Body of pancreas (tissue), 4 donors: Measurements from ENCODE around the gene LCAT. TPM values are rescaled to one million over a fixed set of nuclear protein-coding genes. Genes with fewer than 3 reads are reported as not detected.

ENCODE experiments used
- ATAC-seq: fragments of 150-250 bp; one replicate; pipeline ENCODE4 v1.9.1; 2016
- DNase-seq, 4 donors: peaks; one replicate each; pipeline ENCODE4 v3.0.0-alpha.2; 2019
- H3K27ac ChIP-seq, 4 donors: fragments of 200-600 bp; sonication (generic); 1 replicate in 3 of 4; 2 replicates in 1 of 4; pipeline versions ENCODE4 v1.5.1 to v1.6.1; 2016 to 2019; ENCODE audit warnings: mild to moderate bottlenecking in 1 of 4, mixed read lengths in 1 of 4, moderate library complexity in 1 of 4
- H3K27me3 ChIP-seq, 2 donors: fragments of 200-600 bp; sonication (generic); one replicate each; pipeline ENCODE4 v1.6.0; 2016; ENCODE audit warnings: mild to moderate bottlenecking in 1 of 2
- H3K36me3 ChIP-seq, 2 donors: fragments of 200-600 bp; sonication (generic); replicated peaks in 1 of 2; 2 replicates each; pipeline ENCODE4 v1.5.1; 2016; ENCODE audit warnings: low read depth in 2 of 2; ENCODE audit not compliant: insufficient read depth in 1 of 2
- H3K4me1 ChIP-seq: fragments of 200-600 bp; sonication (generic); one replicate; pipeline ENCODE4 v1.6.0; 2016
- H3K4me3 ChIP-seq, 2 donors: fragments of 200-600 bp; sonication (generic); 1 replicate in 1 of 2; 2 replicates in 1 of 2; pipeline ENCODE4 v1.5.1; 2016 to 2019
- H3K9me3 ChIP-seq, 3 donors: fragments of 200-600 bp; sonication (generic); 1 replicate in 2 of 3; 2 replicates in 1 of 3; pipeline ENCODE4 v1.5.1; 2016
- CTCF ChIP-seq, 7 experiments: fragments of 450-650 bp in 4 of 7; fragments of 200-600 bp in 3 of 7; sonication (generic) in 3 of 7; IDR thresholded peaks; one replicate each; pipeline ENCODE4 v1.5.1; 2016 to 2019; ENCODE audit warnings: antibody characterized with exemption in 7 of 7
- POLR2A ChIP-seq, 3 donors: fragments of 450-650 bp; IDR thresholded peaks; one replicate each; pipeline ENCODE4 v1.6.1; 2016; ENCODE audit warnings: antibody characterized with exemption in 3 of 3, mild to moderate bottlenecking in 2 of 3
- WGBS, 2 donors: methylation state at CpG; one replicate each; pipeline ENCODE4 v1.1.5; 2017; 5-methylcytosine and 5-hydroxymethylcytosine counted together
- intact Hi-C: fragments of 100-400 bp; cut with DNase I; formaldehyde crosslinking; loops from one replicate; pipeline ENCODE4 v1.15.1; 2023
- total RNA-seq, 2 donors: library from RNA; depleted of rRNA; stranded (reverse); fragments of >200 nt; gene quantifications; one replicate each; pipeline ENCODE4 v1.1.0, GENCODE V29; 2016

Gene LCAT
- total RNA-seq, 2 donors from 2014 or later, result 7.5 to 17.8 TPM

DNA sequence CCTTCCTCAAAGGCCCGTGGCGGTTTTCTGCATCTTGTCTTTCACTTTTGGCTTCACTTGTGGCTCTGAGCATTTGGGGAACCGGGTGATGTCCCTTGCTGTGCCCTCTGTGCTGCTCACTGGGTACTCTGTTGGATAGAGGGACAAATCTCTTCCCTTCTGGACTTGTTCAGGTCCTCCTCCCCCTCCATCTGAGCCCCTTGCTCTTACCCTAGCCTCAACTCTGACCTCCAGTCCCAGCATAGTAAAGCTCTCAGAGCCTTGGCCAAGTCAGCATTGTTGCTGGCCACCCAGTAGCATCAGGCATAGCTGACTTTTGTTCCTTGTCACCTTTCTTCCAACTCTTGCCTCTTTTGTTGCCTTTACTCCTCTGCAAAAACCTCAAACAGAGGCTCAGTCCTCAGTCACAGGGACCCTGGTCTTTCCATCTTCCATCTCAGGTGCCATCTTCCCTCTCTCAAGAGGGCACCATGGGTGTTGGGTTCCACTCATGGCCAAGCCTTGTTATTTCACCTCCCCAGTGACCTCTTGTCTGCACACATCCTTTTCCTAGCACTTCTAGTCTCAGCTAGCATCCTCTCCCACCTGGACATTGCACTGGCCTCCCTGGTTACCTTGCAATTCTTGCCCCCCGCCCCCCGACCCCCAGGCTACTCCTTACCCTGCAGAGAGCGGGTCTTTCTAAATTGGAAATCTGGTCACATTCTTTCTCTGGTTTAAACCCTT, 6.9 kb downstream of the LCAT start:
- WGBS, 2 donors, result 48% methylated on average over 6 of the region's 6 CpGs
- DNase-seq (peak in 2 of 4 donors; percentile 9 to 82), ATAC-seq (no peak)
- Histone ChIP-seq H3K4me3 (peak overlapping the region; percentile 72 to 87), H3K27ac (peak overlapping the region; percentile 81 to 97 (median 88)), H3K27me3 (no peaks in the 10 kb centered on the region), H3K36me3 (no peaks in the 10 kb centered on the region), H3K4me1 (peaks cover 53% of the 10 kb centered on the region), H3K9me3 (no peaks in the 10 kb centered on the region)
- TF ChIP-seq POLR2A (IDR thresholded peaks at IDR 0.05) (no peak), CTCF (IDR thresholded peaks at IDR 0.05) (no peak)
- intact Hi-C loops, result no loop called here

DNA sequence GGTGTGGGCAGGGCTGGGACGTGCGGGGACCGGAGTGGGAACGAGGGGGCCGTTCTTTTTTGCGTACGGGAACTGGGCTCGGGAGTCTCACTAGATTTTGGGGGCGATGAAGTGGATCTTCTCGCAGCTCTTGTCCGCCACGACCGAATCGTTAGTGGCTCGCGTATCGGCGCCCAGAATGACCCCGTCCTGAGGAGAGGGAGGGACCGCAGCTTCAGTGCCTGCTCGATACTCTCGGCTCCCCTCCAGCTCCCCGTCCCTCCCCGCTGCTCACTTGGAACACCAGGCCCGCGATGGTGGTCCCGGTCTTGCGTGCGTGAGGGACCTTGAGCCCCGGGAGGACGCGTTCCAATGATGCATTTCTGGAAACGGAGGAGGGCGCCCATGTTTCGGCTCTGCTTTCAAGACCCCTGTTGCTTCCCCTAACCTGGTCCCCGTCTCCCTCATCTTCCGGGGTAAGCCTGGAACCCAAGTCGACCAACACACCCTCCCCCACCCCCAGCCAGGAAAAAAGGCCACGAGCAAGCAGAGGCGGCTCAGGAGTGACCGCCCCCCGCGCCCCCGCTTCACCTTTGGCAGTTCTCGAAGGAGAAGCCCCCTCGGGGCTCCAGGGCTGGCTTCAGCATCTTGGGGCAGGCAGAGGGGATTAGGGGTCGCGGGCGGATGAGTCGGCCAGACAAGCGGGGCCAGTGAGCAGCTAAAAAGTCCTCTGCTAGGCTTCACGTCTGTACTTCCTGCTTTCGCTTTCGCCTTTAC, 7.6 kb downstream of the LCAT start, which contains the start of gene PSMB10:
Gene PSMB10 (minus strand): TSS at position 727 of the 756 bp plus-strand sequence. CDS start 101 bp downstream, at position 626.
- ATAC-seq, result peak; percentile 16
- no peaks in the 10 kb centered on the region for H3K27me3 ChIP-seq
- WGBS, 2 donors, result 0 to 1% methylated on average over 14 to 54 of the region's 54 CpGs
- peak within 1 kb of the TSS; percentile 72 to 87 for H3K4me3 ChIP-seq
- intact Hi-C loops, result no loop called here
- no peaks in the 10 kb centered on the region for H3K9me3 ChIP-seq
- H3K4me1 ChIP-seq, result peaks cover 60% of the 10 kb centered on the region
- H3K36me3 ChIP-seq, result no peaks in the 10 kb centered on the region
- H3K27ac ChIP-seq, result peak within 1 kb of the TSS; percentile 81 to 97 (median 88)
- TF ChIP-seq POLR2A (IDR thresholded peaks at IDR 0.05), result peak in 2 of 3 donors; percentile 57 to 68
- no peak for TF ChIP-seq CTCF (IDR thresholded peaks at IDR 0.05)
- DNase-seq, result peak in 3 of 4 donors; percentile 60 to 62 (median 60)

DNA sequence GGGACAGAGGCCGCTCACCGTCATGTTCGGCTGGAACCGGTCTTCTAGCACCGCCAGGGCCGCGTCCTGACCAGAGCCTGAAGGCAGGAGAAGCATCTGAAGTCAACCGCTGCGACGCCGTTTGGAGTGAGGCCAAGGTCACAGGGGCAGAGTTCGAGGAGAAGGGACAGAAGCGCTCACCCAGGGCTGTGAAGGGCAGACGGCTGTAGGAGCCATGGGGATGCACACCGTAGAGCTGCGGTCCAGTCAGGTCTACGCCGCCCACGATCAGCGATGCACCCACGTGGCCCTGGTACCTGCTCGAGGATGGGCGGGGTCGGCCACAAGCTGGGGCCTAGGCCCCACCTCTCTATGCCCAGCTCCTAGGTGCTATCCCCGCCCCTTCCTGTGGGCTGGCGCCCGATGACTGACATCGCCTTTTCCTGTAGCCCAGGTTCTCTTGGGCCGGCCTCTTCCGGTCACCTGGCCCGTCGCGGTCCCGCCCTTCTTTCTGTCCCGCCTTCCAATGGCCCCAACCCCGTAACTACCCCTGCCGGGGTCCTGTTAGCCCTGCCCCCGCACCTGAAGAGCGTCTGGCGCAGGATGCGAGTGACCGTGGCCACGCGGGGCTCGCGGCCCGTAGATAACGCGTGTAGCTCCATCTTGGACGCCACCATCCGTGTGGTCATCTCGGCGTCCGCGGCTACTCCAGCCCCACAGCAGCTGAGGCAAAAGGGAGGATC, 8.4 kb downstream of the LCAT start:
- DNase-seq (peak; percentile 98 to 99 (median 99)), ATAC-seq (peak; percentile 91)
- Histone ChIP-seq H3K36me3 (no peaks in the 10 kb centered on the region), H3K4me1 (peaks cover 67% of the 10 kb centered on the region), H3K27me3 (no peaks in the 10 kb centered on the region), H3K27ac (peak overlapping the region; percentile 81 to 97 (median 88)), H3K4me3 (peak overlapping the region; percentile 72 to 87), H3K9me3 (no peaks in the 10 kb centered on the region)
- intact Hi-C loops, result no loop called here
- 3% methylated on average over 43 to 55 of the region's 55 CpGs for WGBS, 2 donors
- peak; percentile 35 to 82 (median 79) for TF ChIP-seq POLR2A (IDR thresholded peaks at IDR 0.05)
- peak in 1 of 7 experiments; percentile 19 for TF ChIP-seq CTCF (IDR thresholded peaks at IDR 0.05)

GRCh38 chr16:67935101-67935401, 8.9 kb downstream of the LCAT start:
- no peaks in the 10 kb centered on the region for H3K27me3 ChIP-seq
- DNase-seq, result no peak
- WGBS, 2 donors, result 19% methylated on average over 13 of the region's 13 CpGs
- H3K27ac ChIP-seq, result peak overlapping the region; percentile 81 to 97 (median 88)
- intact Hi-C loops, result no loop called here
- ATAC-seq, result no peak
- TF ChIP-seq CTCF (IDR thresholded peaks at IDR 0.05), result no peak
- no peak for TF ChIP-seq POLR2A (IDR thresholded peaks at IDR 0.05)
- peaks cover 68% of the 10 kb centered on the region for H3K4me1 ChIP-seq
- peak overlapping the region in 1 of 2 donors; percentile 37 for H3K4me3 ChIP-seq
- no peaks in the 10 kb centered on the region for H3K36me3 ChIP-seq
- H3K9me3 ChIP-seq, result no peaks in the 10 kb centered on the region
